ENCODE measurements around the gene PRMT2.

GRCh38 chr21:46618738-46619379 is 16.6 kb upstream of the PRMT2 start:
- no peak for TF ChIP-seq CTCF (IDR thresholded peaks at IDR 0.05; ENCODE audit: low read depth, low read length)
- no peak for TF ChIP-seq MAX (IDR thresholded peaks at IDR 0.05; ENCODE audit: low read depth, low read length)
- no peak for TF ChIP-seq POLR2A (IDR thresholded peaks at IDR 0.05; ENCODE audit: extremely low read depth, insufficient read length)

All from NB4 (cell line).